ENCODE data around the gene PPP2R5D. TPM values are rescaled to one million over a fixed set of nuclear protein-coding genes. Genes with fewer than 3 reads are reported as not detected.
A peak's percentile ranks its signal among the peaks of the same experiment; 100 is the strongest.

Gene PPP2R5D
- polyA plus RNA-seq, 1 donor from 2014 or later: 17.5 TPM

- H3K4me3 Mint-ChIP-seq: no peak overlapping the region
- H3K4me1 Mint-ChIP-seq: peaks cover 2 to 9% (median 3%) of the 10 kb centered on the region in 3 donors
- no peaks in the 10 kb centered on the region for H3K9me3 Mint-ChIP-seq
- H3K36me3 Mint-ChIP-seq: no peaks in the 10 kb centered on the region
- H3K27me3 Mint-ChIP-seq: no peaks in the 10 kb centered on the region
- no peak overlapping the region for H3K27ac Mint-ChIP-seq
These were observed 12.5 kb upstream of the PPP2R5D start for GRCh38 chr6:42971746-42972327.

DNA sequence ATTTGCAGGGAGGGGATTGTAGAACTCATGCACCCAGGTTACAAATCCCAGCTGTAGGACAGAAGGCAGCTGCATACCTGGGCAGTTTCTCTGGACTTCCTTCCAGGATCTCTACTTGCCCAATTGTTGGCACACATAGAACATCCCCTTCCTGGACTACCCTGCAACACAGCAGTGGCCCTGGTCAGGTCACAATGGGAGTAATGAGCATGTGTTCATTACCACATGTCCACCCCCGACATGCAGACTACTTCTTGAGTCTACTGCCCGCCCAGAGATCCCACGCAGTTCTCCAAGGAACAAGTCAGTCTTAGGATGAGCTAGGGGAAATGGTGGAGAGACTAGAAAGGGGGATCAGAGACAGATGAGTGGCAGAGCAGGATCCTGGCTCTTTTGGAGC lies 10.4 kb upstream of the PPP2R5D start:
- Mint-ChIP-seq H3K27me3 (no peaks in the 10 kb centered on the region), H3K36me3 (no peaks in the 10 kb centered on the region), H3K27ac (no peak overlapping the region), H3K4me3 (peak overlapping the region in 2 of 4 donors; percentile 11 to 60), H3K4me1 (peaks cover 8 to 17% (median 10%) of the 10 kb centered on the region in 3 donors), H3K9me3 (no peaks in the 10 kb centered on the region)

GRCh38 chr6:42974919-42975505 lies 9.4 kb upstream of the PPP2R5D start:
- peaks cover 17 to 25% (median 19%) of the 10 kb centered on the region in 3 donors for H3K4me1 Mint-ChIP-seq
- H3K27me3 Mint-ChIP-seq: no peaks in the 10 kb centered on the region

DNA sequence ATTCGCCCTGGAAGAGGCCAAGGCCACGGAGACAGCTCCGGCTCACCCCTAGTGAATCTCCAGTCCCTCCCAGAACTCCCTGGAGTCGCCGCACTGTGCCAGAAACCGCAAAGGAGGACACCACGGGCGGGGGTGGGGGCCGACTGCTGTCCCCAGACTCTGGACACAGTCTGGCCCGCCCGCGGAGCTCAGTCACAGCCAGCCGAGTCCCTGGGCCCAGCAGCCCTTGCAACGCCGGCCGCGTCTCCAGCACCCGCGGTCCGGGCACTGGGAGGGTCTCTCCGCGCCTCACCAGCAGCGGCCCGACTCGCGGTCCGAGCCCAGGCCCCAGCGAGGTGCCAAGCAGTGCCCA lies 5.9 kb upstream of the PPP2R5D start:
- Mint-ChIP-seq H3K9me3 (no peaks in the 10 kb centered on the region), H3K4me1 (peaks cover 22 to 26% (median 23%) of the 10 kb centered on the region in 3 donors), H3K27me3 (no peaks in the 10 kb centered on the region), H3K4me3 (peak overlapping the region; percentile 77 to 95 (median 86)), H3K36me3 (no peaks in the 10 kb centered on the region), H3K27ac (peak overlapping the region in 2 of 3 donors; percentile 56 to 95)

More at GRCh38 chr6:42974919-42975505, 9.4 kb upstream of the PPP2R5D start:
- Mint-ChIP-seq H3K9me3 (no peaks in the 10 kb centered on the region), H3K4me3 (no peak overlapping the region), H3K36me3 (no peaks in the 10 kb centered on the region), H3K27ac (no peak overlapping the region)

DNA sequence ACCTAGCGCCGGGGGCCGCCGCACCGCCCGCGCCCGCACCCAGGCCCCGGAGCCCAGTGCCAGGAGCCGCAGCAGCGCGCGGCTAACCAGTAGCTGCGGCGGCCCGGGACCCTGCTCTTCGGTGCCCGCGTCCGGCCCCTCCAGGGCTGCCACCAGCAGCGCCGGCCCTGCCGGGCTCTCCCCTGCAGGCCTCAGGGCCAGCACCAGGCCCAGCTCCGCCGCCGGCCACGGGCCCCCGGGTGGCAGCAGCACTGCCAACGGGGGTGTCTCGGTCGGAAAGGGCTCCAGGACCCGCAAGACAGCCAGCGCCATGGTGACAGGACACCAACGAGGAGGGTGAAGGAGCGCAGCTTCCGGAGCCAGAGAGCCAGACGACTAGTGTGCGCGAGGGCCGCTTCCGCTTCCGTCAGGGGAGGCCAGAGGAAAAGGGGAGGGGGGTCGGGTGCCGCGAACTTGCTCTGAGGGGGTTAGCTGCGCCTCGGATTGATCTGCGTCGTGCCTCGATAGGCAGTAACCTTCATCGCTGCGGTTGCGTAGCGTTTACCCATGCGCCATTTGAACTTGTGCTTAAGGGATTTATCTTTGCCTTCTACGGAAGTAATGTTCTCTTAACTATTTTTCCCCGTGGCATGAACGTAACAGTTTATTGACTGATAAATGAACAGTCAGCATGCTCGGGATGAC lies 5.4 kb upstream of the PPP2R5D start, which contains the start of gene PEX6:
Gene PEX6 (minus strand): TSS at position 343 of the 684 bp plus-strand sequence. CDS start 31 bp downstream, at position 312.
- Mint-ChIP-seq H3K4me1 (peaks cover 26 to 30% (median 26%) of the 10 kb centered on the region in 3 donors), H3K27ac (peak within 1 kb of the TSS; percentile 84 to 97 (median 94)), H3K36me3 (no peaks in the 10 kb centered on the region), H3K4me3 (peak within 1 kb of the TSS; percentile 94 to 99 (median 98)), H3K9me3 (no peaks in the 10 kb centered on the region), H3K27me3 (no peaks in the 10 kb centered on the region)

DNA sequence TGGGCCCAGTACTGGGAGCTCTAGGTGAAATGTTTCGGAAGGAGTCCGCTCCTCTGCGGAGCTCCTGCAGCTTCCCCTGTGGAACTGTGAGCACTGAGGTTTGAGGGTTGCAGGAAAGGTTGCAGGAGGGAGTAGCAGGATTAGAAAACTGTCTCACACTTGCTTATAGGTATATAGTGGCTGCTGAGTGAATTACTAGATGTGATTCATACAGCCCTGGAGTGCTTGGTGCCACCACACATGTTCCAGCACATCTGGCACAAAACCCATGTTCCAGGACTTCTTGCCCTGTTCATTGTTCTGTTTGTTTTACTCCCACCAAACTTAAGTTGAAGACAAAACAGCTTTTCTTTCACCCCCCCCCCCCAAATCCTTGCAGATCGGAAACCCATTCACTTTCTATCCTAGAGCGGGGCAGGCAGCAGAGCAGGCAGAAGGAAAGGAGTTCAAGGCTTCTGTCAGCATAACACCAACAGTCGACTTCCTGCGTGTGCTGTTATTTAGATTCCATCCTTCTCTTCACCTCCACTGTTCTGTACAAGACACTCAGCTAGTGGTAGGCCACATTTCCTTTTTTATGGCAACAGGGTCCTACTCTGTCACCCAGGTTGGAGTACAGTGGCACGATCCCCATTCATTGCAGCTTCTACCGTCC lies 4.7 kb upstream of the PPP2R5D start:
- H3K4me3 Mint-ChIP-seq: peak overlapping the region; percentile 94 to 99 (median 98)
- H3K4me1 Mint-ChIP-seq: peaks cover 28 to 32% (median 30%) of the 10 kb centered on the region in 3 donors
- no peaks in the 10 kb centered on the region for H3K36me3 Mint-ChIP-seq
- H3K27me3 Mint-ChIP-seq: no peaks in the 10 kb centered on the region
- H3K27ac Mint-ChIP-seq: peak overlapping the region; percentile 84 to 97 (median 94)
- H3K9me3 Mint-ChIP-seq: no peaks in the 10 kb centered on the region

DNA sequence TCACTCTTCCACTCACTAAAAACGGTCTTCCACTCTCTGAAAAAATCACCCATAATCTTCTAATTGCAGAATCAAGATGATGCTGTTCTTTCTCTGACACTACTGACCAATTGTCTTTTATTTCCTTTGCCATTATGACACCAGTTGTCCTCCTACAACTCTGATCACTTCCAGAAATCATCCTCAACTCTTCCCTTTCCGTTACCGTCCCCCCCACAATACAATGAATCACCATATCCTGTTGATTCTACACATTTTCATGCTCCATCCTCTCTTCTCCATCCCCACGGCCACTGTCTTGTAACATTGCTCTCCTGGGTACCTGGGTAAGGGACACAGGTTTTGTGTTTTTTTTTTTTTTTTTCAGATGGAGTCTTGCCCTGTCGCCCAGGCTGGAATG lies 2.5 kb upstream of the PPP2R5D start:
- H3K4me3 Mint-ChIP-seq: peak overlapping the region in 2 of 4 donors; percentile 28 to 68

DNA sequence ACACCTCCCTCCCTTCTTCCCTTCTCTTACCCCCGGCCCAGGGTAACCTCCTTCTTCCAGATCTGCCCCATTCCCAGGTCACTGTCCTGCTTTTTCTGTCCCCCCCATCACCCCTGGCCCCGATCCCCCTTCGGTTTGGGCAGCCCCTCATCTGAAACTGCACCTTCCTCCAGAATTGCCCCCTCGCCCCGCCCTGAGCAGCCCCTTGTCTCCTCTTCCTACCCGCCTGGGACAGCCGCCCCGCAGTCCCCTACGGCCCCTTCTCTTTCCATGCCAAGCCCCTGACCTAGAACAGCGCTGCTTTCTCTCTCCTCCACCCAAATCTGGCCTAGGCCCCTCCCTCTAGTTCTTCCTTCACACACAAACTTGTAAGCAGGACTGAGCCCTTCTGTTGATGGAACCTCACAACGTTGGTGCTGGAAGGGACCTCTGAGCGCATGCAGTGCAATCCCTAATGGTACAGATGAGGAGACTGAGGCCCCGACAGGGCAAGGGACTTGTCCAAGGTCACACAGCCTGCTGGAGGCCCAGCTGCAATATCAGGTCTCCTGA lies 630 bp downstream of the PPP2R5D start:
- Mint-ChIP-seq H3K9me3 (no peaks in the 10 kb centered on the region), H3K36me3 (peaks cover 2% of the 10 kb centered on the region)

More for the DNA sequence above, 2.5 kb upstream of the PPP2R5D start:
- H3K9me3 Mint-ChIP-seq: no peaks in the 10 kb centered on the region
- peaks cover 36 to 43% (median 37%) of the 10 kb centered on the region in 3 donors for H3K4me1 Mint-ChIP-seq
- H3K27ac Mint-ChIP-seq: peak overlapping the region in 2 of 3 donors; percentile 30 to 47
- H3K36me3 Mint-ChIP-seq: no peaks in the 10 kb centered on the region
- no peaks in the 10 kb centered on the region for H3K27me3 Mint-ChIP-seq

DNA sequence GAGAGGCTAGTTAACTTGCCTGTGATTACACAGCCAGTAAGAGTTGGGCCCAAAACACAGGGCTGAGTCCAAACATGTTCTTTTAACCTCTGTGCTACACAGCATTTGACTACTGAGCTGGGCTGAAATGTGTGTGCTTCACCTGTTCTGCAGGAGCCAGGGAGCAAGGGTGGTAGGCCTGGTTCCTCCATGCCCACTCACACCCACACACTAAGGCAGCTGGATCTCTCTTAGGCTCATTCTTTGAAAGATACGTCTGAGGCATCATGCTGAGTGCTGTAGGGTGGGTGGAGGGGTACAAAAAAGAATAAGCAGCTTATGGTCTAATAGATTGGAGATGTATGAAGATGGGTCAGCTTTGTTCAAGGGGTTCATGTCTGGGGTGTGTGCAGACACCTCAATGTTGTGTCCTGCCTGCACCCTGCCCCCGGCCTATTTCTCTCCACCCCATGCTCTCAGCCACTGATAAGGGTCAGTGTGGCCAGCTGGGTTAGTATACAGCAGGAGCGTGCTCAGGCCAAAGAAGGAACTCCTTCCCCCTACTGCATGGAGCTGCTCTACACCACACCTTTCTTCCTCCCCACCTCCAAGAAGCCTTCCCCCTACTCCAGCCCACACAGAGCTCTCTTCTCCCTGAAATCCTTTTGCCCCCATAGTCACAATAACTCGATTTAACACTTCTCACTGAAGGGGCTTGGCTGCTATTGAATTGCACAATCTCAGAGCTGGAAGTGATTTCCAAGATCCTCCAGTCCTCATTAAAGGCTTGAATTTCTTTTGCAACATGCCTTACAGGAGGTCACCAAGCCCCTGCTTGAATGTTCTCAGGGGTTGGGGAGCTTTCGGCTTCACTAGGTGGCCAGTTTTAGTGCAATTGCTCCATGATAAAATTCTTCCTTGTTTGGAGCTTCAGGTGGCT lies 3.4 kb downstream of the PPP2R5D start:
- H3K4me3 Mint-ChIP-seq: peak overlapping the region in 2 of 4 donors; percentile 62 to 85
- H3K27ac Mint-ChIP-seq: peak overlapping the region in 1 of 3 donors; percentile 85
- peaks cover 3% of the 10 kb centered on the region for H3K36me3 Mint-ChIP-seq
- no peaks in the 10 kb centered on the region for H3K27me3 Mint-ChIP-seq
- peaks cover 27 to 30% (median 30%) of the 10 kb centered on the region in 3 donors for H3K4me1 Mint-ChIP-seq
- no peaks in the 10 kb centered on the region for H3K9me3 Mint-ChIP-seq

More for the DNA sequence above, 630 bp downstream of the PPP2R5D start:
- peak overlapping the region in 2 of 3 donors; percentile 76 to 87 for H3K27ac Mint-ChIP-seq
- H3K4me3 Mint-ChIP-seq: peak overlapping the region; percentile 62 to 93 (median 90)
- H3K27me3 Mint-ChIP-seq: no peaks in the 10 kb centered on the region
- H3K4me1 Mint-ChIP-seq: peaks cover 31 to 34% (median 32%) of the 10 kb centered on the region in 3 donors

DNA sequence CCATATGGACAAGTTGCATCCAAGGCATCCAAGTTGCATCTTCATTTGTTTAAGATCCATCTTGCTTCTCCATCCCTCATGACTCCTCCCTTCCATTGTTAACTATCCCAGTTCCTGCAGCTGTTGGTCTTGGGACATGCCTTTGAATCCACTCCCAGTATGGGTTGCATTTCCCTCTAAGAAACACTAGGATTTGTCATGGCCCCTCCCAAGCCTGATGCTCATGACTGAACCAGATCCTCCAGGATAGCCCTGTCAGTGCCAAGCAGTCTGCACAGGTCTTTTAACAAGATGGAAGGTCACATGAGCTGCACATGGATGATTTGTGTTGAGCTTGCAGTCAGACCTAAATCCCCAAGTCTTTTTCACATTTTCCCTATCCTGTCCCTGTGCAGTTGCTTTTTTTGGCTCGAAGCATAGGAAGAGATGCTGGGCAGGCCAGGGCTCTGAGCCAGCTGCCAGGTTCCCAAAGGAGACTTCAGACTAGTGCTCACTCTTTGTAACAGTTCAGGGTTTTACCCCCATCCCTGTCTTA lies 4.2 kb downstream of the PPP2R5D start:
- Mint-ChIP-seq H3K27ac (peak overlapping the region in 1 of 3 donors; percentile 85), H3K4me1 (peaks cover 27 to 32% (median 30%) of the 10 kb centered on the region in 3 donors)

GRCh38 chr6:42989923-42990322 lies 5.6 kb downstream of the PPP2R5D start:
- Mint-ChIP-seq H3K4me3 (no peak overlapping the region), H3K9me3 (no peaks in the 10 kb centered on the region), H3K4me1 (peaks cover 18 to 31% (median 24%) of the 10 kb centered on the region in 3 donors), H3K27me3 (no peaks in the 10 kb centered on the region), H3K27ac (no peak overlapping the region), H3K36me3 (peaks cover 3% of the 10 kb centered on the region)

More for the DNA sequence above, 4.2 kb downstream of the PPP2R5D start:
- no peaks in the 10 kb centered on the region for H3K27me3 Mint-ChIP-seq
- no peaks in the 10 kb centered on the region for H3K9me3 Mint-ChIP-seq
- peaks cover 3% of the 10 kb centered on the region for H3K36me3 Mint-ChIP-seq
- peak overlapping the region in 1 of 4 donors; percentile 46 for H3K4me3 Mint-ChIP-seq

- H3K36me3 Mint-ChIP-seq: peaks cover 1% of the 10 kb centered on the region
- no peaks in the 10 kb centered on the region for H3K27me3 Mint-ChIP-seq
- H3K4me1 Mint-ChIP-seq: peaks cover 2 to 8% (median 6%) of the 10 kb centered on the region in 3 donors
- no peak overlapping the region for H3K4me3 Mint-ChIP-seq
- no peak overlapping the region for H3K27ac Mint-ChIP-seq
- H3K9me3 Mint-ChIP-seq: no peaks in the 10 kb centered on the region
These were observed 9.1 kb downstream of the PPP2R5D start for GRCh38 chr6:42993445-42993844.

DNA sequence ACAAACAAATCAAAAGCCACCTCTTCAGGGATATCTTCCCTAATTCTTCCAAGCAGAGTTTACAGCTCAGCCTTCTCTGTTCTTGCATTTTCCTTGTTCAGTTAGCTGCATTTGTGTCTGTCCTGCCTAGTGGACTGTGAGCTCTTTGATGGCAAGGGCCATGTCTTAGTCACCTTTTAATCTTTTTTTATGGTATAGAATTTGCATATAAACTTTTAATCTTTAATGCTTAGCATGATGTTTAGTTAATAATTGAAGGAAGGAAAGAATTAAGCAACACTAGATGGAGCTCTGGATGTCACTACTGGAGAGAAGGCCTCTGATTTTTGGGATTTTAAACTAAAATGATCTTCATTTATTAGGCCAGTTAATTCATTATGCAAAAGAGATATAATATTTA lies 12.1 kb downstream of the PPP2R5D start:
- H3K4me1 Mint-ChIP-seq: peaks cover 0 to 7% (median 0%) of the 10 kb centered on the region in 3 donors
- no peaks in the 10 kb centered on the region for H3K9me3 Mint-ChIP-seq
- H3K36me3 Mint-ChIP-seq: peaks cover 1% of the 10 kb centered on the region
- H3K27me3 Mint-ChIP-seq: no peaks in the 10 kb centered on the region
- no peak overlapping the region for H3K4me3 Mint-ChIP-seq
- no peak overlapping the region for H3K27ac Mint-ChIP-seq

All from IgD-negative memory B cell (primary cell).